HepG2 (cell line): Measurements from ENCODE around the gene NAPG. TPM values are rescaled to one million over a fixed set of nuclear protein-coding genes. Genes with fewer than 3 reads are reported as not detected.

ENCODE experiments used
- ATAC-seq: fragments of 200-7000 bp; cut with Tn5 transposase; 3 replicates; pipeline ENCODE4 v1.9.1; 2020; ENCODE audit warnings: mild to moderate bottlenecking, moderate library complexity
- BruUV-seq: library from RNA; stranded (reverse); fragments of 400-500 nt; replicated peaks from 2 replicates; lab custom pipeline; 2021; lab: Mats Ljungman, UMichigan
- CTCF ChIA-PET: fragments of 300-600 bp; formaldehyde crosslinking; extraction: SDS; loops from one replicate; lab custom pipeline; 2021; ENCODE audit warnings: low total read pairs, inconsistent platforms, low intra/inter-chr PET ratio; lab: Yijun Ruan, JAX
- POLR2A ChIA-PET: fragments of 350-600 bp; sonication (Branson Sonifier 250); formaldehyde crosslinking; loops from one replicate; lab custom pipeline; 2020; ENCODE audit warnings: antibody characterized with exemption, inconsistent platforms; lab: Yijun Ruan, JAX
- DNase-seq: peaks from one replicate; pipeline ENCODE4 v3.0.0-alpha.2; 2015; ENCODE audit warnings: low spot score
- FAIRE-seq: peaks from 3 replicates; lab custom pipeline; 2011; peaks lifted over from hg19 to GRCh38; lab: Jason Lieb, UNC
- H2AFZ ChIP-seq: one replicate; pipeline ENCODE4 v1.6.1; 2011; ENCODE audit warnings: low read length, inconsistent platforms
- H3K27ac ChIP-seq: fragments of 300-600 bp; 3 replicates; pipeline ENCODE4 v1.8.0; 2011; ENCODE audit warnings: mixed run types, mild to moderate bottlenecking, mixed read lengths, low read length, inconsistent platforms; ENCODE audit not compliant: insufficient read depth; ENCODE audit errors: extremely low read length
- H3K27me3 ChIP-seq, 2 experiments: fragments of 200-600 bp in 1 of 2; 2 replicates in 1 of 2; 3 replicates in 1 of 2; pipeline versions ENCODE4 v1.6.0 to v1.8.0; 2011; ENCODE audit warnings: low read length in 2 of 2, mild to moderate bottlenecking in 2 of 2, moderate library complexity in 2 of 2, inconsistent platforms in 1 of 2; ENCODE audit not compliant: insufficient read depth in 2 of 2, control insufficient read depth in 1 of 2
- H3K36me3 ChIP-seq, 2 experiments: fragments of 200-600 bp in 1 of 2; replicated peaks in 1 of 2; 2 replicates in 1 of 2; 3 replicates in 1 of 2; pipeline versions ENCODE4 v1.5.1 to v1.8.0; 2011; ENCODE audit warnings: low read length in 2 of 2, inconsistent platforms in 1 of 2; ENCODE audit not compliant: insufficient read depth in 2 of 2, control insufficient read depth in 1 of 2
- H3K4me1 ChIP-seq: 2 replicates; pipeline ENCODE4 v1.5.1; 2012; ENCODE audit warnings: low read length, inconsistent platforms; ENCODE audit not compliant: insufficient read depth
- H3K4me2 ChIP-seq: 2 replicates; pipeline ENCODE4 v1.6.0; 2011; ENCODE audit warnings: low read depth, low read length, inconsistent platforms
- H3K4me3 ChIP-seq, 3 experiments: fragments of 200-600 bp in 1 of 3; sonication (generic), shearing (Covaris generic) in 1 of 3; replicated peaks in 1 of 3; 2 replicates each; pipeline ENCODE4 v1.5.1; 2011 to 2016; ENCODE audit warnings: low read length in 3 of 3, inconsistent platforms in 2 of 3, low read depth in 2 of 3, mild to moderate bottlenecking in 2 of 3, control low read depth in 1 of 3, mixed read lengths in 1 of 3; ENCODE audit not compliant: insufficient read depth in 1 of 3
- H3K79me2 ChIP-seq: one replicate; pipeline ENCODE4 v1.6.1; 2011; ENCODE audit warnings: low read length, inconsistent platforms; ENCODE audit not compliant: insufficient read depth
- H3K9ac ChIP-seq: 2 replicates; pipeline ENCODE4 v1.6.0; 2011; ENCODE audit warnings: mild to moderate bottlenecking, low read depth, low read length, inconsistent platforms; ENCODE audit not compliant: insufficient read depth
- H3K9me3 ChIP-seq: 2 replicates; pipeline ENCODE4 v1.5.1; 2012; ENCODE audit warnings: mild to moderate bottlenecking, low read length
- H4K20me1 ChIP-seq: 2 replicates; pipeline ENCODE4 v1.6.0; 2011; ENCODE audit warnings: inconsistent platforms, mild to moderate bottlenecking, low read length, moderate library complexity; ENCODE audit not compliant: insufficient read depth
- FLYWCH1 ChIP-seq: sonication (generic); formaldehyde crosslinking; IDR thresholded peaks from 2 replicates; pipeline ENCODE4 v1.8.1; 2023; ENCODE audit warnings: mild to moderate bottlenecking, missing genetic modification reagents
- HES4 ChIP-seq: sonication (generic); formaldehyde crosslinking; IDR thresholded peaks from 2 replicates; pipeline ENCODE4 v1.9.0; 2021; ENCODE audit warnings: mild to moderate bottlenecking, missing genetic modification reagents, borderline replicate concordance
- POGK ChIP-seq: sonication (generic); formaldehyde crosslinking; conservative IDR thresholded peaks from 2 replicates; pipeline ENCODE4 v1.8.0; 2022; ENCODE audit warnings: mild to moderate bottlenecking, moderate library complexity, missing genetic modification reagents
- RAD21 ChIP-seq: fragments of 450-650 bp; formaldehyde crosslinking; IDR thresholded peaks from 2 replicates; pipeline ENCODE4 v1.5.0; 2020; ENCODE audit warnings: mild to moderate bottlenecking
- SMC3 ChIP-seq: IDR thresholded peaks from 2 replicates; pipeline ENCODE4 v1.6.1; 2011; ENCODE audit warnings: low read length, improper control_type of control experiment
- STAG1 ChIP-seq: sonication (generic); formaldehyde crosslinking; IDR thresholded peaks from 2 replicates; pipeline ENCODE4 v1.4.0; 2020; ENCODE audit warnings: missing genetic modification reagents
- WGBS: methylation state at CpG from one replicate; pipeline ENCODE4 v1.1.6; 2017; ENCODE audit warnings: low lambda C conversion rate; 5-methylcytosine and 5-hydroxymethylcytosine counted together
- in situ Hi-C: cut with HindIII; loops from 2 replicates; pipeline ENCODE4 v1.10.0; 2017; ENCODE audit warnings: low pct_unique_long_range_greater_than_20kb; ENCODE audit not compliant: extremely low pct_ligation_motif_present
- intact Hi-C: fragments of 100-400 bp; cut with micrococcal nuclease; formaldehyde crosslinking; loops from one replicate; pipeline ENCODE4 v1.10.0; 2022; ENCODE audit not compliant: unreplicated experiment
- polyA plus RNA-seq, 8 experiments: library from polyadenylated mRNA; depleted of rRNA in 3 of 8; stranded (reverse) in 7 of 8; unstranded in 1 of 8; fragments of >200 nt; fragmentation: Illumina TruSeq in 4 of 8; extraction: Trizol in 4 of 8; gene quantifications; 2 replicates each; pipeline versions ENCODE4 v1.2.1 to v1.2.3, GENCODE V29; 2011 to 2016; ENCODE audit warnings: low read depth in 4 of 8, missing spikeins in 1 of 8, mixed read lengths in 1 of 8; ENCODE audit not compliant: insufficient read depth in 1 of 8
- total RNA-seq, 5 experiments: library from RNA; depleted of rRNA; stranded (reverse); fragments of >200 nt; fragmentation: Illumina TruSeq; extraction: Trizol; gene quantifications; 2 replicates each; pipeline ENCODE4 v1.2.3, GENCODE V29; 2016; ENCODE audit warnings: low read depth in 1 of 5
- TF ChIP-seq, protein P1 (sequence below): sonication (generic); formaldehyde crosslinking; IDR thresholded peaks from 2 replicates; pipeline ENCODE4 v1.5.0; 2020; ENCODE audit warnings: mild to moderate bottlenecking, missing genetic modification reagents, moderate library complexity

The NAPG gene
- total and polyA plus RNA-seq, 2 of the 13 experiments (the other 11 are each of a cell fraction or from before 2014, with no cell fraction given) = 19.8 to 34.4 TPM

GRCh38 chr18:10560452-10561045 lies 34.7 kb downstream of the NAPG start:
- Histone ChIP-seq H3K9ac (no peak overlapping the region), H3K4me2 (no peak overlapping the region), H3K9me3 (no peaks in the 10 kb centered on the region), H2AFZ (no peak overlapping the region), H3K36me3 (peaks cover 0 to 6% of the 10 kb centered on the region in 2 experiments; a peak in 2 of 5 replicates), H4K20me1 (no peaks in the 10 kb centered on the region), H3K79me2 (no peaks in the 10 kb centered on the region), H3K4me3 (no peak overlapping the region), H3K4me1 (no peaks in the 10 kb centered on the region), H3K27me3 (no peaks in the 10 kb centered on the region), H3K27ac (no peak overlapping the region)
- FAIRE-seq = peak; percentile 80
- no TSS peak for BruUV-seq
- in situ Hi-C loops (loop anchor here (5.0 kb wide), 1 partner anchor 592 kb away; no protein-coding TSS in a partner anchor), intact Hi-C loops (loop anchor here (1.0 to 10.0 kb wide), 2 partner anchors 104 to 122 kb away; no protein-coding TSS in a partner anchor)
- ChIA-PET CTCF (interaction anchor here (1.2 kb wide), 1 partner anchor 594 kb away, joined by 14 read pairs; no protein-coding TSS in a partner anchor), POLR2A (no interaction called here)
- DNase-seq = peak; percentile 63
- no peak for TF ChIP-seq FLYWCH1 (CRISPR knock-in tag)
- peak; percentile 94 for TF ChIP-seq SMC3
- 0 out of 2 replicates have a peak, but pooled peaks have one; percentile 33 for TF ChIP-seq POGK (CRISPR knock-in tag)
- peak; percentile 64; the same call in 1 of the 2 replicates for TF ChIP-seq RAD21 (CRISPR knock-in tag)
- TF ChIP-seq, protein P1, sequence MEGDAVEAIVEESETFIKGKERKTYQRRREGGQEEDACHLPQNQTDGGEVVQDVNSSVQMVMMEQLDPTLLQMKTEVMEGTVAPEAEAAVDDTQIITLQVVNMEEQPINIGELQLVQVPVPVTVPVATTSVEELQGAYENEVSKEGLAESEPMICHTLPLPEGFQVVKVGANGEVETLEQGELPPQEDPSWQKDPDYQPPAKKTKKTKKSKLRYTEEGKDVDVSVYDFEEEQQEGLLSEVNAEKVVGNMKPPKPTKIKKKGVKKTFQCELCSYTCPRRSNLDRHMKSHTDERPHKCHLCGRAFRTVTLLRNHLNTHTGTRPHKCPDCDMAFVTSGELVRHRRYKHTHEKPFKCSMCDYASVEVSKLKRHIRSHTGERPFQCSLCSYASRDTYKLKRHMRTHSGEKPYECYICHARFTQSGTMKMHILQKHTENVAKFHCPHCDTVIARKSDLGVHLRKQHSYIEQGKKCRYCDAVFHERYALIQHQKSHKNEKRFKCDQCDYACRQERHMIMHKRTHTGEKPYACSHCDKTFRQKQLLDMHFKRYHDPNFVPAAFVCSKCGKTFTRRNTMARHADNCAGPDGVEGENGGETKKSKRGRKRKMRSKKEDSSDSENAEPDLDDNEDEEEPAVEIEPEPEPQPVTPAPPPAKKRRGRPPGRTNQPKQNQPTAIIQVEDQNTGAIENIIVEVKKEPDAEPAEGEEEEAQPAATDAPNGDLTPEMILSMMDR (CRISPR knock-in tag) = peak; percentile 74
- TF ChIP-seq HES4 = no peak
- TF ChIP-seq STAG1 (CRISPR knock-in tag) = peak; percentile 69
- WGBS = 50% methylated on average over 17 of the region's 17 CpGs
- peak; percentile 79 for ATAC-seq
